H1 (cell line): ENCODE measurements around the gene IL12B. TPM values are rescaled to one million over a fixed set of nuclear protein-coding genes. Genes with fewer than 3 reads are reported as not detected.

ENCODE experiments used
- CTCF ChIA-PET: fragments of 300-600 bp; sonication (Branson Sonifier 250); formaldehyde crosslinking; loops from one replicate; lab custom pipeline; 2021; ENCODE audit not compliant: partially characterized antibody; lab: Charles Lee
- POLR2A ChIA-PET: fragments of 300-600 bp; sonication (Branson Sonifier 250); formaldehyde crosslinking; loops from one replicate; lab custom pipeline; 2021; ENCODE audit warnings: inconsistent platforms; ENCODE audit not compliant: partially characterized antibody; lab: Charles Lee
- DNase-seq, 2 experiments: peaks; one replicate each; pipeline versions ENCODE4 v3.0.0 to v3.0.0-alpha.2; 2010 to 2022; ENCODE audit warnings: low spot score in 2 of 2, low read depth in 1 of 2, mixed read lengths in 1 of 2
- FAIRE-seq: peaks from 2 replicates; lab custom pipeline; 2011; peaks lifted over from hg19 to GRCh38; lab: Jason Lieb, UNC
- H2AFZ ChIP-seq: 2 replicates; pipeline ENCODE4 v1.8.1; 2012; ENCODE audit warnings: low read length, inconsistent platforms
- H2AK5ac ChIP-seq: 2 replicates; pipeline ENCODE4 v1.6.1; 2013; ENCODE audit warnings: low read depth, low read length
- H2BK120ac ChIP-seq: replicated peaks from 2 replicates; pipeline ENCODE3; 2013; ENCODE audit warnings: low read depth, low read length, inconsistent platforms
- H2BK12ac ChIP-seq: 2 replicates; pipeline ENCODE4 v1.6.1; 2013; ENCODE audit warnings: low read depth, low read length
- H2BK15ac ChIP-seq: 2 replicates; pipeline ENCODE4 v1.6.1; 2013; ENCODE audit warnings: low read length
- H2BK20ac ChIP-seq: 2 replicates; pipeline ENCODE4 v1.6.1; 2013; ENCODE audit warnings: low read length
- H2BK5ac ChIP-seq: 2 replicates; pipeline ENCODE4 v1.6.1; 2013; ENCODE audit warnings: low read depth, low read length
- H3K14ac ChIP-seq: 2 replicates; pipeline ENCODE4 v1.6.1; 2013; ENCODE audit warnings: inconsistent platforms; ENCODE audit not compliant: insufficient read length
- H3K18ac ChIP-seq: 2 replicates; pipeline ENCODE4 v1.6.1; 2013; ENCODE audit warnings: low read length; ENCODE audit errors: extremely low read depth
- H3K23ac ChIP-seq: 2 replicates; pipeline ENCODE4 v1.6.1; 2013; ENCODE audit warnings: inconsistent platforms; ENCODE audit not compliant: insufficient read length
- H3K23me2 ChIP-seq: 2 replicates; pipeline ENCODE4 v1.6.1; 2013; ENCODE audit warnings: low read depth, low read length
- H3K27ac ChIP-seq: 2 replicates; pipeline ENCODE4 v1.6.1; 2011; ENCODE audit warnings: low read depth, low read length, inconsistent platforms
- H3K27me3 ChIP-seq, 4 experiments: replicated peaks in 1 of 4; 1 replicate in 1 of 4; 2 replicates in 3 of 4; pipeline versions ENCODE4 v1.6.1 to v1.8.1; 2011 to 2013; ENCODE audit warnings: low read length in 3 of 4, mild to moderate bottlenecking in 3 of 4, inconsistent platforms in 2 of 4, mixed read lengths in 2 of 4, moderate library complexity in 1 of 4; ENCODE audit not compliant: control insufficient read depth in 3 of 4, insufficient read depth in 3 of 4; ENCODE audit errors: extremely low read depth in 1 of 4
- H3K36me3 ChIP-seq, 4 experiments: 2 replicates each; pipeline versions ENCODE4 v1.6.1 to v1.8.1; 2011 to 2013; ENCODE audit warnings: mild to moderate bottlenecking in 4 of 4, low read length in 3 of 4, moderate library complexity in 2 of 4, control low read depth in 1 of 4, inconsistent platforms in 1 of 4; ENCODE audit not compliant: insufficient read depth in 4 of 4, control insufficient read depth in 2 of 4
- H3K4ac ChIP-seq: replicated peaks from 2 replicates; pipeline ENCODE3; 2013; ENCODE audit warnings: low read length, low read depth, mixed read lengths, inconsistent platforms; ENCODE audit not compliant: insufficient read length
- H3K4me1 ChIP-seq, 4 experiments: replicated peaks in 1 of 4; 1 replicate in 1 of 4; 2 replicates in 3 of 4; pipeline versions ENCODE4 v1.6.1 to v1.8.1; 2011 to 2013; ENCODE audit warnings: low read length in 3 of 4, inconsistent platforms in 2 of 4, mixed read lengths in 1 of 4; ENCODE audit not compliant: insufficient read depth in 4 of 4, control insufficient read depth in 3 of 4
- H3K4me2 ChIP-seq, 2 experiments: 2 replicates each; pipeline versions ENCODE4 v1.6.1 to v1.8.1; 2011 to 2013; ENCODE audit warnings: low read depth in 2 of 2, low read length in 2 of 2, control low read depth in 1 of 2, inconsistent platforms in 1 of 2, mild to moderate bottlenecking in 1 of 2; ENCODE audit not compliant: insufficient read depth in 1 of 2
- H3K4me3 ChIP-seq, 4 experiments: fragments of 200-600, 300-600 bp in 1 of 4; sonication (generic), shearing (Covaris generic), sonication (Bioruptor Twin) in 1 of 4; 2 replicates each; pipeline versions ENCODE4 v1.5.1 to v1.8.1; 2011 to 2016; ENCODE audit warnings: low read length in 4 of 4, low read depth in 3 of 4, control low read depth in 2 of 4, inconsistent platforms in 2 of 4, mild to moderate bottlenecking in 2 of 4, mixed read lengths in 1 of 4, moderate library complexity in 1 of 4; ENCODE audit not compliant: insufficient read depth in 2 of 4; ENCODE audit errors: extremely low read depth in 1 of 4
- H3K56ac ChIP-seq: replicated peaks from 2 replicates; pipeline ENCODE3; 2013; ENCODE audit warnings: low read depth, mild to moderate bottlenecking, mixed read lengths, low read length, inconsistent platforms; ENCODE audit not compliant: insufficient read length
- H3K79me1 ChIP-seq: 2 replicates; pipeline ENCODE4 v1.6.1; 2013; ENCODE audit warnings: low read depth, low read length, control low read depth
- H3K79me2 ChIP-seq, 2 experiments: 2 replicates each; pipeline versions ENCODE4 v1.6.1 to v1.8.1; 2012 to 2013; ENCODE audit warnings: low read length in 2 of 2, mild to moderate bottlenecking in 2 of 2, inconsistent platforms in 1 of 2; ENCODE audit not compliant: insufficient read depth in 2 of 2, control insufficient read depth in 1 of 2
- H3K9ac ChIP-seq, 4 experiments: replicated peaks in 1 of 4; 1 replicate in 1 of 4; 2 replicates in 3 of 4; pipeline versions ENCODE4 v1.6.1 to v1.8.1; 2011 to 2013; ENCODE audit warnings: low read depth in 3 of 4, low read length in 3 of 4, control low read depth in 2 of 4, mild to moderate bottlenecking in 2 of 4, moderate library complexity in 2 of 4, inconsistent platforms in 1 of 4; ENCODE audit errors: extremely low read depth in 1 of 4
- H3K9me3 ChIP-seq, 2 experiments: 2 replicates each; pipeline versions ENCODE4 v1.6.1 to v1.8.1; 2012 to 2013; ENCODE audit warnings: mild to moderate bottlenecking in 2 of 2, moderate library complexity in 2 of 2, control low read depth in 1 of 2, inconsistent platforms in 1 of 2, low read depth in 1 of 2, low read length in 1 of 2, mixed read lengths in 1 of 2; ENCODE audit not compliant: insufficient read depth in 2 of 2
- H4K20me1 ChIP-seq, 2 experiments: replicated peaks in 1 of 2; 2 replicates each; pipeline versions ENCODE3 to v1.8.1; 2011 to 2013; ENCODE audit warnings: inconsistent platforms in 2 of 2, low read length in 2 of 2, mild to moderate bottlenecking in 1 of 2; ENCODE audit not compliant: insufficient read depth in 2 of 2, control insufficient read depth in 1 of 2
- H4K5ac ChIP-seq: 2 replicates; pipeline ENCODE4 v1.6.1; 2013; ENCODE audit warnings: low read length, low read depth, mixed read lengths, inconsistent platforms; ENCODE audit not compliant: insufficient read length
- H4K8ac ChIP-seq: 2 replicates; pipeline ENCODE4 v1.8.0; 2013; ENCODE audit warnings: mild to moderate bottlenecking, moderate library complexity, low read length, inconsistent platforms; ENCODE audit not compliant: insufficient read depth; ENCODE audit errors: extremely low read depth
- H4K91ac ChIP-seq: replicated peaks from 2 replicates; pipeline ENCODE3; 2013; ENCODE audit warnings: low read length, mixed read lengths, inconsistent platforms; ENCODE audit not compliant: insufficient read length
- BACH1 ChIP-seq: IDR thresholded peaks from 2 replicates; pipeline ENCODE4 v1.6.1; 2012; ENCODE audit warnings: low read length, improper control_type of control experiment
- CBX8 ChIP-seq: fragments of 300-800, 300-1000 bp; sonication (generic); IDR thresholded peaks from 2 replicates; pipeline ENCODE4 v1.7.1; 2016; ENCODE audit warnings: low read depth, low read length, borderline replicate concordance
- KDM1A ChIP-seq: fragments of 200-600, 300-600 bp; sonication (generic); IDR thresholded peaks from 2 replicates; pipeline ENCODE4 v1.7.1; 2016; ENCODE audit warnings: mild to moderate bottlenecking, low read length, borderline replicate concordance
- KDM5A ChIP-seq: fragments of 200-600 bp; IDR thresholded peaks from 2 replicates; pipeline ENCODE4 v1.7.1; 2012; ENCODE audit warnings: mild to moderate bottlenecking, low read length, inconsistent platforms, mixed read lengths
- SIRT6 ChIP-seq: IDR thresholded peaks from one replicate; pipeline ENCODE4 v1.7.1; 2012; ENCODE audit warnings: low read length, inconsistent platforms
- SRF ChIP-seq: IDR thresholded peaks from 2 replicates; pipeline ENCODE4 v1.6.1; 2011; ENCODE audit warnings: mild to moderate bottlenecking, low read depth, low read length, moderate library complexity
- TAF7 ChIP-seq: optimal IDR thresholded peaks from 2 replicates; pipeline ENCODE3; 2011; ENCODE audit warnings: low read depth, mild to moderate bottlenecking, inconsistent platforms, low read length, moderate library complexity, borderline replicate concordance
- TCF12 ChIP-seq: IDR thresholded peaks from 2 replicates; pipeline ENCODE4 v1.6.1; 2011; ENCODE audit warnings: low read depth, mild to moderate bottlenecking, low read length
- WGBS, 2 experiments: shearing (Covaris generic) in 1 of 2; methylation state at CpG; one replicate each; pipeline versions ENCODE4 v1.1.6 to v1.1.7; 2013 to 2015; ENCODE audit warnings: low lambda C conversion rate in 2 of 2, mixed read lengths in 2 of 2, inconsistent platforms in 1 of 2, low coverage in 1 of 2, missing lambda C conversion rate in 1 of 2; ENCODE audit not compliant: insufficient replicate concordance in 2 of 2, insufficient coverage in 1 of 2, insufficient read length in 1 of 2; ENCODE audit errors: extremely low coverage in 1 of 2, missing lambda C conversion rate in 1 of 2; 5-methylcytosine and 5-hydroxymethylcytosine counted together
- polyA plus RNA-seq, 7 experiments: library from polyadenylated mRNA; depleted of rRNA in 3 of 7; stranded (reverse) in 5 of 7; unstranded in 2 of 7; fragments of >200 nt in 5 of 7; fragments of 200-250 nt in 2 of 7; gene quantifications; 1 replicate in 5 of 7; 2 replicates in 1 of 7; 4 replicates in 1 of 7; pipeline versions ENCODE4 v1.2.1 to v1.2.3, GENCODE V29; 2011 to 2013; ENCODE audit warnings: missing spikeins in 2 of 7, mixed read lengths in 2 of 7
- total RNA-seq: library from RNA; stranded (reverse); fragmentation: NEBNext Ultra II Directional; extraction: Animal tissue kit (Norgen Biotek cat#: 25700); gene quantifications from 2 replicates; pipeline ENCODE4 v1.2.1, GENCODE V29; 2021
- TF ChIP-seq, protein P1 (sequence below): IDR thresholded peaks from 2 replicates; pipeline ENCODE4 v1.6.1; 2012; ENCODE audit warnings: inconsistent platforms

IL12B gene
- total and polyA plus RNA-seq, 2 of the 8 experiments (the other 6 are each of a cell fraction or from before 2014, with no cell fraction given), result not detected

DNA sequence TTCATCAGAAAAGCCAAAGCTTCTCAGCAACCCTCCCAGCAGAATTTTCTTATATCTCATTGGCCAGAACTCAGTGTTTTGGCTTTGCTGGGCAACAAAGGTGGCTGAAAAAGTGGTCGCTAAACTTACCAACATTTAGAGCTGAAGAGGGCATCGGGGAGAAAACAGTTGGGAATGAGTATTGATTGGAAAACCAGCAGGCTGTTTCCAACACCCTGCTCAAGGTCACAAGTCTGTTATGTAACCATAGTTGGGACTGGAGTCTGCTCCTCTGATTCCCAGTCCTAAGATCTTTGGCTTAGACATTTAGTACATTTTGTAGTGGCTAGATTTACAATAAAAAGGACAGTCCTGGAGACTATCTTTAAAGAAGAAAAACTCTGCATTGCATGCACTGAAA is 17.1 kb downstream of the IL12B start:
- no peaks in the 10 kb centered on the region for H4K20me1 ChIP-seq
- H2AFZ ChIP-seq, result no peak overlapping the region
- H3K56ac ChIP-seq, result no peak overlapping the region
- H3K79me1 ChIP-seq, result no peaks in the 10 kb centered on the region
- no peaks in the 10 kb centered on the region for H3K9me3 ChIP-seq
- H2BK12ac ChIP-seq, result no peak overlapping the region
- H3K23me2 ChIP-seq, result no peaks in the 10 kb centered on the region
- peaks cover 0 to 14% (median 12%) of the 10 kb centered on the region in 4 experiments; a peak in 5 of 7 replicates for H3K27me3 ChIP-seq
- TF ChIP-seq, protein P1, sequence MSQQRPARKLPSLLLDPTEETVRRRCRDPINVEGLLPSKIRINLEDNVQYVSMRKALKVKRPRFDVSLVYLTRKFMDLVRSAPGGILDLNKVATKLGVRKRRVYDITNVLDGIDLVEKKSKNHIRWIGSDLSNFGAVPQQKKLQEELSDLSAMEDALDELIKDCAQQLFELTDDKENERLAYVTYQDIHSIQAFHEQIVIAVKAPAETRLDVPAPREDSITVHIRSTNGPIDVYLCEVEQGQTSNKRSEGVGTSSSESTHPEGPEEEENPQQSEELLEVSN, result no peak
- TF ChIP-seq KDM5A (no peak), SRF (no peak), TCF12 (no peak), KDM1A (no peak), CBX8 (no peak), SIRT6 (no peak), BACH1 (no peak), TAF7 (no peak)
- H2AK5ac ChIP-seq, result no peak overlapping the region
- H3K79me2 ChIP-seq, result no peaks in the 10 kb centered on the region
- H3K14ac ChIP-seq, result no peak overlapping the region
- H2BK5ac ChIP-seq, result no peak overlapping the region
- no peak overlapping the region for H3K4me3 ChIP-seq
- no peak overlapping the region for H4K5ac ChIP-seq
- DNase-seq (no peak), FAIRE-seq (no peak)
- peaks cover 0 to 2% (median under 1%) of the 10 kb centered on the region in 4 experiments; a peak in 3 of 7 replicates for H3K4me1 ChIP-seq
- 92% methylated on average over 2 of the region's 2 CpGs; no CpG with 5 or more reads in 1 of the 2 experiments for WGBS, 2 experiments
- H3K36me3 ChIP-seq, result no peaks in the 10 kb centered on the region
- ChIA-PET CTCF (interaction anchor here (0.5 to 2.2 kb wide), 3 partner anchors 12 to 1355 kb away, joined by 3 to 8 read pairs (median 3); no protein-coding TSS in a partner anchor), POLR2A (no interaction called here)
- H3K23ac ChIP-seq, result no peak overlapping the region
- no peak overlapping the region for H2BK20ac ChIP-seq
- H2BK120ac ChIP-seq, result no peak overlapping the region
- H3K18ac ChIP-seq, result no peak overlapping the region
- no peak overlapping the region for H3K4ac ChIP-seq
- H4K8ac ChIP-seq, result no peak overlapping the region
- no peak overlapping the region for H3K4me2 ChIP-seq
- H3K9ac ChIP-seq, result no peak overlapping the region
- H4K91ac ChIP-seq, result no peak overlapping the region
- H3K27ac ChIP-seq, result no peak overlapping the region
- H2BK15ac ChIP-seq, result no peak overlapping the region
